Measurements from ENCODE around the gene DSTN. TPM values are rescaled to one million over a fixed set of nuclear protein-coding genes. Genes with fewer than 3 reads are reported as not detected.

DSTN gene
- total and polyA plus RNA-seq, 5 donors = 720 to 929 (median 762) TPM

DNA sequence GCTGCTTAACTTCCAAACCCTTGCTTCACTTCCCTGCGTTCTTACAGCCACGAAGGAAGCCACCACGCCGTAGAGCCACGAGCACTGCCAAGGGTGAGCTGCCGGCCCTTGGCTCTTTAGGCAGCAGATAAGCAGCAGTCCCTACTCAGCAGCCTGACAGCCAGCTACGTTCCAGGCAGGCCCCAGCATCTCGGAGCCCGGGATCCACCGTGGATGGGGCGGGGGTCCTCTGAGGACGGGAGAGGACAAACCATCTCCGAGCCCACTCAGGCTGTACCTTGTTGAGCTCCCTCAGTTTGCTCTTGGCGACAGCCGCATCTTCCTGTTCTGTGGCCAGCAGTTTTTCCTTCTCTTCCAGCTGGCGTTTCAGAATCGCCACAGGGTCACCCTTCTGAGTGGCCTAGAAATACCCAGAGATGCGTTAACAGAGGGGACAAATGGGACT, 71.7 kb downstream of the DSTN start:
- no peaks in the 10 kb centered on the region for H3K9me3 ChIP-seq (ENCODE audit: control insufficient read depth, low read length)
- peak; percentile 56 to 88 (median 85) for DNase-seq
- no peak overlapping the region for H3K4me3 ChIP-seq (ENCODE audit: low read length)
- intact Hi-C loops (cut with DNase I) = no loop called here
- peak; percentile 17 to 34 for ATAC-seq
- H3K4me1 ChIP-seq (ENCODE audit: control insufficient read depth, insufficient read depth, low read length) = peaks cover 24% of the 10 kb centered on the region
- H3K27me3 ChIP-seq (ENCODE audit: control insufficient read depth, insufficient read depth) = no peaks in the 10 kb centered on the region
- H3K27ac ChIP-seq (ENCODE audit: low read length) = no peak overlapping the region
- WGBS = 55% methylated on average over 18 of the region's 18 CpGs

DNA sequence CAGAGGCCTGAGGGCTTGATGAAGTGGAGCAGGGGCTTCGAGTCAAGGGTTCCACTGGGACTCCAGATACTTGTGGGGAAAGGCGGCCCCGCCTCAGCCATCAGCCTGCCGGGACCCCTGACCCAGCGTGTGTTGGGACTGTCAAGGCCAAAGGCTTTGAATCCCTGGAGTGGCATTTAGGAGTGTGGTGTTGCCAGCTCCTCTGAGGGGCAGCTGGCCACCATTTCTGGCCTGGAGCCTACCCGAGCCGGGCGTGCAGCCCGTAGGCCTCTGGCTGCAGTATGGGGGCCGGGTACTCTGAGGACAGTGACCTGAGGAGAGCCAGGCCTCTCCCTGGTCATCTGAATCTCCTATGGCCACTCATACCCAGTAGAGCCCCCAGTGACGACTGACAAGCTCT, 72.1 kb downstream of the DSTN start:
- 60% methylated on average over 11 of the region's 11 CpGs for whole genome bisulfite sequencing
- H3K27ac ChIP-seq (ENCODE audit: low read length) = no peak overlapping the region
- peaks cover 24% of the 10 kb centered on the region for H3K4me1 ChIP-seq (ENCODE audit: control insufficient read depth, insufficient read depth, low read length)
- H3K27me3 ChIP-seq (ENCODE audit: control insufficient read depth, insufficient read depth) = no peaks in the 10 kb centered on the region
- intact Hi-C loops (cut with DNase I) = no loop called here
- no peak overlapping the region for H3K4me3 ChIP-seq (ENCODE audit: low read length)
- ATAC-seq (peak; percentile 2 to 3), DNase-seq (peak; percentile 29 to 78 (median 69))
- H3K9me3 ChIP-seq (ENCODE audit: control insufficient read depth, low read length) = no peaks in the 10 kb centered on the region

DNA sequence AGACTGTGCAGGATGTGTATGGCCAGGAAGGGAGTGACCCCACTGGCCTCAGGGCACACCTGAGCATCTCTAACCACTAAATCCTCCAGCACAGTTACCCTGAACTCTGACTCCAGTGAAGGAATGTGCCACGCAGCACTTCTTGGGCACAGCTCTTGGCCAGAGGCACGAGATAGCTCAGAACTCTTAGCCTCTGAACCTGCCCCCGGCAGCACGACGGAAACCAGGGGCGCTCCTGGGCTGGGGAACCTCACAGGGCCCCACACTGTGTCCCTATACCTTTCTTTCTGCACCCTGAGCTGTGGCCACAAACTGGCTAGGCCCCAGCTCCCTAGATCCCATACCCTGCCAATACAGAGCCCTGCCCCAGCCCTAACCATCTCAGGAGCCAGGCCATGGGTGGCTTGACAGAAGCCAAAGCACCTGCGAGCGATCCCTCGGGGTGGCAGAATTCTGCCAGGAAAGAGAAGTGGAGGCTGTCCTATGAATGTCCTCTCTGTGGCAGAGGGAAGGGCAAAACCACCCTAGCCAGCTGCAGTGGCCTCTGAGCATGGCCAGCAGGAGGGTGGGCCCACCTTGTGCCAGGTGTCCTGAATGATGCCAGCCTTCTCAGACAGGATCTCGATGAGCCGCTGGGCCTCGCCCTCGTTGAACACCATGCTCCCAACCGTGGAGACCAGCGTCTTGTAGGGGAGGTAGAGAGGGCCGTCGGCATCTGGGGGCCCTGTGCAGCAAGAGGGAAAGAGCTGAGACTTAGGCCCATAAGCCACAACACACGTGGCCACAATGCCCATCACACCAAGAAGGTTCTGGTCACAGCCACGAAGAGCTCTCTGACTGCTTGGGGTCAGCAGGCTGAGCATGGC, 72.8 kb downstream of the DSTN start:
- Histone ChIP-seq H3K27me3 (ENCODE audit: control insufficient read depth, insufficient read depth) (no peaks in the 10 kb centered on the region), H3K27ac (ENCODE audit: low read length) (no peak overlapping the region), H3K4me3 (ENCODE audit: low read length) (no peak overlapping the region), H3K9me3 (ENCODE audit: control insufficient read depth, low read length) (no peaks in the 10 kb centered on the region), H3K4me1 (ENCODE audit: control insufficient read depth, insufficient read depth, low read length) (peaks cover 31% of the 10 kb centered on the region)
- peak; percentile 21 to 50 (median 47) for DNase-seq
- ATAC-seq = no peak
- WGBS = 74% methylated on average over 19 of the region's 19 CpGs
- intact Hi-C loops (cut with DNase I) = no loop called here

DNA sequence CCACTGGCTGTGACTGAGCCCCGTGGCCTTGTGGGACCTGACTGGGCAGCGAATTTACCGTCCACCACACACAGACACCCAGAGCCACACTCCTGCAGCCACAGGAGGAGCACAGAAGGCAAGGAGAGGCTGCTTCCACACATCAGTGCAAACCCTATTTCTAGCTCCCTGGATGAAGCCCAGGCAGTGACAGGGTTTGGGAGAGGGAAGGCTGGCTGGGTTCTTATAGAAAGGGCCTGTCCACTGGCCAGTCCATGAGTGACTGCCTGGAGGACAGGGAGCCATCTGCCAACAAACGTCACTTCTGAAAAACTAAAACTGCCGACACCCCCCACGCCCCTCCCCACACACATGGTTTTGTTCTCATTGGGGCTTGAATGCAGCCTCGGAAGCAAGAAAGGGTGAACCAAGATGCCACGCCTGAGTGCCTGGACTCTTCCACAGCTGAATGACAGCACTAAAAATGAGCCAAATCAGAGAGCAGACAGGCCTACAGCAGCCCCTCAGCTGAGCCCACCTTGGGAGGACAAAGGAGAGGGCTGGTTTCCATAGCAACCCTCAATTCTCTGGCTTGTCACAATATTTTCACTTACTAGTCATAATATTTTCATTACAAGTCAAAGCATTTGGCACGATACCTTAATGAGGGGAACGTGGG, 73.8 kb downstream of the DSTN start:
- Histone ChIP-seq H3K27ac (ENCODE audit: low read length) (peak overlapping the region; percentile 71), H3K4me3 (ENCODE audit: low read length) (no peak overlapping the region), H3K27me3 (ENCODE audit: control insufficient read depth, insufficient read depth) (no peaks in the 10 kb centered on the region), H3K9me3 (ENCODE audit: control insufficient read depth, low read length) (no peaks in the 10 kb centered on the region), H3K4me1 (ENCODE audit: control insufficient read depth, insufficient read depth, low read length) (peaks cover 38% of the 10 kb centered on the region)
- 55% methylated on average over 10 of the region's 10 CpGs for WGBS
- ATAC-seq (peak; percentile 23 to 32), DNase-seq (peak; percentile 43 to 67 (median 54))
- intact Hi-C loops (cut with DNase I) = no loop called here

DNA sequence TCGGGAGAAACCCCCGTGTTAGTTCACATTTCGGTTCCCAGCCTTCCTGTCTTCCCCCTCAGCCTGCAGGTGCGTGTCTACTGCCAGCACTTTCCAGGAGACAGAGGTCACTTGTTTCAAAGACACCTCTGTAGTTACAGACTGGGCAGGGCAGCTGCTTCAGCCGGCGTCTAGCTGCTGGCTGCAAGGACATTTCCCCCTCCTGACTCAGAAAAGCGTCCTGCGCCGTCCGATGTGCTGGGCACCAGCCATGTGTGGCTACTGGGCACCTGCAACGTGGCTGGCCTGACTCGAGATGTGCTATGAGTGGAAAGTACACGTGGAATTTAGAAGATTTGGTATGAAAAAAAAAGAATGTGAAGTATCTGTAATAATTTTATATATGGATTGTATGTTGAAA, 74.6 kb downstream of the DSTN start:
- Histone ChIP-seq H3K4me3 (ENCODE audit: low read length) (no peak overlapping the region), H3K4me1 (ENCODE audit: control insufficient read depth, insufficient read depth, low read length) (peaks cover 38% of the 10 kb centered on the region), H3K27me3 (ENCODE audit: control insufficient read depth, insufficient read depth) (no peaks in the 10 kb centered on the region), H3K9me3 (ENCODE audit: control insufficient read depth, low read length) (no peaks in the 10 kb centered on the region), H3K27ac (ENCODE audit: low read length) (peak overlapping the region; percentile 22)
- 60% methylated on average over 13 of the region's 13 CpGs for whole genome bisulfite sequencing
- intact Hi-C loops (cut with DNase I) = no loop called here
- DNase-seq (peak in 2 of 3 donors; percentile 64 to 79), ATAC-seq (peak; percentile 14 to 43)

DNA sequence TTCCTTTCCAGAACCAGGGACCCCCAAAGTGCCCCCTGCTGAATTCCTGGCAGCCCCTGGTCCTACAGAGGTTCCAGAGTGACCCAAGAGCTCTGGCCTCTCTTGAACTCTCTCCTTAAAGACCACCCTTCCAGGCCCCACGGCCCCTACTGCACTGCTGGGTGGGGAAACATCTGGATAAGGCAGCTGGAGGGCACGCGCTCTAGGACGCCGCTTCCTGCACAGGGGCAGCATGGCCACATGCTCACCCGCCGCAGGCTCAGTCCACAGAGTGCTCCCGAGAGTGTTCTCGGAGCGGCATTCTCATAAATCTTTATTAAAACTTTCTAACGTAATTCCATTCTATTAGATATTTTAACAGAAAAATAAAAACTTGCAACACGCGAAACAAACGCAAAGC, 75.1 kb downstream of the DSTN start:
- DNase-seq (peak in 1 of 3 donors; percentile 55), ATAC-seq (no peak)
- no peaks in the 10 kb centered on the region for H3K9me3 ChIP-seq (ENCODE audit: control insufficient read depth, low read length)
- intact Hi-C loops (cut with DNase I) = no loop called here
- peaks cover 40% of the 10 kb centered on the region for H3K4me1 ChIP-seq (ENCODE audit: control insufficient read depth, insufficient read depth, low read length)
- no peaks in the 10 kb centered on the region for H3K27me3 ChIP-seq (ENCODE audit: control insufficient read depth, insufficient read depth)
- H3K27ac ChIP-seq (ENCODE audit: low read length) = peak overlapping the region; percentile 48
- WGBS = 94% methylated on average over 14 of the region's 14 CpGs
- H3K4me3 ChIP-seq (ENCODE audit: low read length) = no peak overlapping the region

DNA sequence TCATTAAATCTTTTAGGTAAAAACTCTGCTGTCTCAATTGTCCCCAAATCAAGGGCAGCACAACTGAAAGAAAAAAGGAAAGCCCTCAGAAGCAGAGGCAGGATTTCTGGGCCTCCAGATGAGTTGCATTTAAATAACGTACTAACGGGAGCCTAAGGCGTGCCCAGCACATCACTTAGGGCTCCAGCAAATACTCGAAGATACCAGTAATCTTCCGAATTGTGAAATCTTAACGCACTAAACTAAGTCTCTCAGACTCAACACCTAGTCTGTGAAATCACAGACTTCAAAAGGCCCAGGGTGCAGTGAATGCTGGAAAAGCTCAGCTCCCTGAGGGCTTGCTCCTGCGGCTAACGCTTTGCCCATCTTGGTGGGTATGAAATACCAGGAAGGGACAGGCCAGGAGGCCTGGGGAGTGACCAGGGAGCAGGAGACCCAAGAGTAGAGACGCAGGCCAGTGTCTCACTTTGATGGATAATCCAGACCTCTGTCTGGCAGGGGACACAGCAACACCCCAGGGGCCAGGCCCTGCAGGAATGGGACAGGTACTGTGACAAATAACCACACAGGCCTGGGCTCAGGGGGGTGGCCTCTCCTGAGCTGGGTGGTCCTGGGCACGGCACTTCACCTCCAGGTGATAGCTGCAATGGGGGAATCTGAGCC, 75.8 kb downstream of the DSTN start:
- ATAC-seq (no peak), DNase-seq (peak in 1 of 3 donors; percentile 50)
- Histone ChIP-seq H3K4me3 (ENCODE audit: low read length) (no peak overlapping the region), H3K27ac (ENCODE audit: low read length) (peak overlapping the region; percentile 86), H3K4me1 (ENCODE audit: control insufficient read depth, insufficient read depth, low read length) (peaks cover 44% of the 10 kb centered on the region), H3K9me3 (ENCODE audit: control insufficient read depth, low read length) (no peaks in the 10 kb centered on the region), H3K27me3 (ENCODE audit: control insufficient read depth, insufficient read depth) (no peaks in the 10 kb centered on the region)
- intact Hi-C loops (cut with DNase I) = no loop called here
- 75% methylated on average over 10 of the region's 10 CpGs for WGBS

DNA sequence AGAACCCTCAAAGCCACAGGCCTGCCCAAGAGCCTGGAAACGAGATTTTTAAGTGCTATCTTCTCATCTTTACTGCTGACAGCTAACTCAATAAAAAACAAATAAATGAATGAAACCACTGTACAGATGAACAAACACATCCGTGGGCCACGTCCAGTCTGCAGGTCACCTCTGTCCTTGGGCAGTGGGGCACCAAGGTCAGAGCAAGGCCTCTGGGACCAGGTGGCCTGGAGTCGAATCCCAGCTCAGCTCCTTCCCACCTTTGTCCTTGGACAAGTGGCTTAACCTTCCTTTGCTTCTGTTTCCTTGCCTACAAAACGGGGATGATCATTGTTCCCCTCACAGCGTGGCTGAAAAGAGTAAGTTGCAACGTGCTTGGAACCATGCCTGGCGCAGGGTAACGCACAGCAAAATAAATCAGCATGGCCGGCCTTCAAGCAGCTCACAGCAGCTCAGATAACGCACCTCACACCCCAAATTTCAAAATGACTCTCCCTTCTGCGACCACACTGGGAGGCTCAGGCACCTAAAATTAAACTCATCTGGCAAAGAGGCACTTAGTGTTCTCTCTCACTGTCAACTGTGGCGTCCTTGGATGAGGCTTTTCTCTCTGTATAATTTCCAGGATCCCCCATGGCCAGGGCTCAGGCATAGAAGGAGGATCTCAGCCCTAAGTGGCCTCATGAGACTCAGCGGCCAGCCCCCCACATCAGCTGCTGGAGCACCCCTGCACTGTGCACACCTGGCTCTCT, 76.5 kb downstream of the DSTN start:
- intact Hi-C loops (cut with DNase I) = no loop called here
- Histone ChIP-seq H3K4me1 (ENCODE audit: control insufficient read depth, insufficient read depth, low read length) (peaks cover 44% of the 10 kb centered on the region), H3K4me3 (ENCODE audit: low read length) (no peak overlapping the region), H3K9me3 (ENCODE audit: control insufficient read depth, low read length) (no peaks in the 10 kb centered on the region), H3K27me3 (ENCODE audit: control insufficient read depth, insufficient read depth) (no peaks in the 10 kb centered on the region), H3K27ac (ENCODE audit: low read length) (peak overlapping the region; percentile 86)
- peak in 1 of 3 donors; percentile 66 for DNase-seq
- 50% methylated on average over 14 of the region's 14 CpGs for WGBS
- ATAC-seq = peak; percentile 26 to 32

DNA sequence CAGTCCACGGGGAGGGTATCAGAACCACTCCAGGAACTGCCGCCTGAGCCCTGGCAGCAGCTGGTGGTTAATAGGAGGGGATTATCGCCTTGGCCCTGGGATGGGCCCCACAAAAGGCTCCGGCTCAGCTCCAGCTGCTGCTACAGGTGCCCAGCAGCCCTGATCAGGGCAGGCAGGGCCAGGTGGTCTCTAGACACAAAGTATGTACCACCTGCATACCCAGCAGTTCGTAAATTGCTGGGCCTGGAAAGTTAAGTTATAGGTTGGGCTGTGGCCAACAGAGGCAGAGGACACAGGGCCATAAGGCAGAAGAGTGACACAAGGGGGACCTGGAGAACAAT, 77.1 kb downstream of the DSTN start:
- no peak for ATAC-seq
- Histone ChIP-seq H3K9me3 (ENCODE audit: control insufficient read depth, low read length) (no peaks in the 10 kb centered on the region), H3K4me1 (ENCODE audit: control insufficient read depth, insufficient read depth, low read length) (peaks cover 44% of the 10 kb centered on the region), H3K27me3 (ENCODE audit: control insufficient read depth, insufficient read depth) (no peaks in the 10 kb centered on the region), H3K4me3 (ENCODE audit: low read length) (no peak overlapping the region), H3K27ac (ENCODE audit: low read length) (peak overlapping the region; percentile 86)
- intact Hi-C loops (cut with DNase I) = no loop called here
- WGBS = 58% methylated on average over 5 of the region's 5 CpGs
- peak in 1 of 3 donors; percentile 42 for DNase-seq

DNA sequence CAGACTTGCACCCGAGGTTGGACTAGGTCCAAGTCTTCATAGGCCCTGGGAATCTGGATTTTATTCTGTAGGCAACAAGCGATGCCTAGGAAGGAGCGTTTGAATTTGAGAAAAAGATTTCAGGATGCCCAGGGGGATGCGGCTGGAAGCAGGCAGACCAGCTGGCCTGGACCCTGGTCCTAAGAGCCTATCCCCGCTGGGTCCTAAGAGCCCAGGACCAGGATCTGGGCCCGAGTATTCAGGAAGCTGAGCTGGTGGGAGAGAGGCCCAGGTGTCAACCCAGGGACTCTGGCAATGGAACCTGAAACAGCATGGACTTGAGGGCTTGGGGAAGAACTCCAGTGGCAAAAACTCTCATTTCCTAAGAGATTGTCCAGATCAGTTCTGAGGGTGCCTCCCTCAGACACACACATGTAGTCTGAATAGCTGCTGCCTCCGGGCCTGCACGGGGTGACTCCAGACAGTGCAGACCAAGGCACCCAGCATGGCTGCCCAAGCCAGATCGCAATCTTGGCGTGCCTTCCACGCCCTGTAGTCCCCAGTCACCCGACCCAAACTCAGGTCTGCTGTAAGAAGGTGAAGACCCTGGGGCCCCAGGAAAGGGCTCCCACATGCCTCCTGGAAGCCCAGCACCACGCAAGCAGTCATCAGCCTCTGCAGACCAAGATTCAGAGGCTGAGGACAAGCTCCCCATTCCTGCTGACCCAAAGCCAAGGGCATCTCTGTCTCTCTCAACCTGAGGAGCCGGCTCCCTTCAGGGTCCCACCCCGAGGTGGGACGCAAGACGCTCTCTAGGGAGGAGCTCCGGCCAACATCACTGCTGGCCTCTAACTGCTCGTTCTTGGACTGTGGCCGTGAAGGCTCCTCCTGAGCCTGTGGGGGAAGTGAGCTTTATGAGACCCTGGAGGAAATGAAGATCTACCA, 77.8 kb downstream of the DSTN start:
- ATAC-seq = no peak
- WGBS = 71% methylated on average over 20 of the region's 20 CpGs
- Histone ChIP-seq H3K9me3 (ENCODE audit: control insufficient read depth, low read length) (no peaks in the 10 kb centered on the region), H3K4me1 (ENCODE audit: control insufficient read depth, insufficient read depth, low read length) (peaks cover 38% of the 10 kb centered on the region), H3K4me3 (ENCODE audit: low read length) (no peak overlapping the region), H3K27me3 (ENCODE audit: control insufficient read depth, insufficient read depth) (no peaks in the 10 kb centered on the region), H3K27ac (ENCODE audit: low read length) (peak overlapping the region; percentile 86)
- peak in 1 of 3 donors; percentile 41 for DNase-seq
- intact Hi-C loops (cut with DNase I) = no loop called here

Measured in right cardiac atrium (tissue), 5 donors.